ENCODE data around the gene TMEM31.

DNA sequence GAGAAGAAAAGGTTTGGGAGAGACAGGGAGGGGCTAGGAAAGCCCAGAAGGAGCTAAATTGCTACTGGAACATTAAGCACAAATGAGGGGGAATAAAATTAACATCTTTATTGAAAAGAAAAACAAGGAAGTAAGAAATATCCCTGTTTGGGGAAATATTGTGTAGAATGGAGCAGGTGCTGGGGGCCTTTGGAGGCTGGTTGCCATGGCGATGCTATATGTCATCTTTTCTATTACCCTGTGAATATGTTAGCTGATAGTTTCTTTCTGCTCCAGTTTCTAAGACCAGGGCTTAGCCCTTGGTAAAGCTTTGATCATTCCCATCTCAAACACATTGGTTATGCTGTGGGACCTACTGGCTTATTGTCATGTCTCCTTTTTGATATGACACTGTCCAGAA is 28.7 kb downstream of the TMEM31 start:
- TF ChIP-seq YY1 (IDR thresholded peaks at IDR 0.05; ENCODE audit: insufficient read depth, insufficient read length), result no peak
- TF ChIP-seq SUZ12 (IDR thresholded peaks at IDR 0.05; ENCODE audit: extremely low read depth, insufficient read depth, insufficient read length), result no peak
